ENCODE data around the gene AFF3. TPM values are rescaled to one million over a fixed set of nuclear protein-coding genes. Genes with fewer than 3 reads are reported as not detected.

AFF3 gene
- total and polyA plus RNA-seq, 2 of the 8 experiments (the other 6 are each of a cell fraction or from before 2014, with no cell fraction given): 0.27 to 3.0 TPM

GRCh38 chr2:99900556-99900955 is 241.8 kb downstream of the AFF3 start (continued):
- TF ChIP-seq CHD7 (IDR thresholded peaks at IDR 0.05; ENCODE audit: insufficient replicate concordance, low read length): no peak
- no peak for TF ChIP-seq CHD1 (IDR thresholded peaks at IDR 0.05; ENCODE audit: low read depth, low read length)
